Sigmoid colon (tissue), 7 donors: ENCODE data around the gene GNAT1. TPM values are rescaled to one million over a fixed set of nuclear protein-coding genes. Genes with fewer than 3 reads are reported as not detected.

Experiments
- DNase-seq: peaks from one replicate; pipeline ENCODE4 v3.0.0-alpha.2; 2019
- H3K27ac ChIP-seq, 4 donors: fragments of 200-600 bp; sonication (generic); one replicate each; pipeline ENCODE4 v1.5.1; 2016 to 2019; ENCODE audit warnings: mild to moderate bottlenecking in 1 of 4
- H3K27me3 ChIP-seq, 3 donors: fragments of 200-600 bp; sonication (generic); one replicate each; pipeline ENCODE4 v1.5.1; 2019; ENCODE audit warnings: mild to moderate bottlenecking in 1 of 3
- H3K36me3 ChIP-seq, 4 donors: fragments of 200-600 bp; sonication (generic); one replicate each; pipeline ENCODE4 v1.5.1; 2016 to 2019
- H3K4me1 ChIP-seq, 4 donors: fragments of 200-600 bp; sonication (generic); one replicate each; pipeline ENCODE4 v1.5.1; 2017 to 2019
- H3K4me3 ChIP-seq, 4 donors: fragments of 200-600 bp; sonication (generic); one replicate each; pipeline ENCODE4 v1.5.1; 2017 to 2019; ENCODE audit warnings: mild to moderate bottlenecking in 2 of 4, moderate library complexity in 1 of 4
- H3K9me3 ChIP-seq, 4 donors: fragments of 200-600 bp in 3 of 4; sonication (generic) in 3 of 4; one replicate each; pipeline versions ENCODE4 v1.5.1 to v1.6.1; 2013 to 2019
- CTCF ChIP-seq, 4 experiments: fragments of 450-650 bp in 3 of 4; fragments of 200-600 bp in 1 of 4; IDR thresholded peaks; one replicate each; pipeline ENCODE4 v1.5.1; 2016 to 2019; ENCODE audit warnings: antibody characterized with exemption in 4 of 4, mild to moderate bottlenecking in 3 of 4, moderate library complexity in 2 of 4
- EP300 ChIP-seq, 4 donors: sonication (generic); formaldehyde crosslinking; IDR thresholded peaks; one replicate each; pipeline ENCODE4 v1.6.1; 2017; ENCODE audit warnings: antibody characterized with exemption in 4 of 4
- POLR2A ChIP-seq, 2 donors: fragments of 450-650 bp; IDR thresholded peaks; one replicate each; pipeline ENCODE4 v1.6.1; 2016; ENCODE audit warnings: antibody characterized with exemption in 2 of 2, mild to moderate bottlenecking in 2 of 2, moderate library complexity in 2 of 2
- POLR2AphosphoS5 ChIP-seq, 4 donors: sonication (generic); formaldehyde crosslinking; IDR thresholded peaks; one replicate each; pipeline ENCODE4 v1.6.1; 2017; ENCODE audit warnings: antibody characterized with exemption in 4 of 4
- WGBS, 2 donors: extraction: QIAGEN DNeasy Blood & Tissue Kit; methylation state at CpG; one replicate each; pipeline ENCODE4 v1.1.7; 2013; 5-methylcytosine and 5-hydroxymethylcytosine counted together
- intact Hi-C: fragments of 100-400 bp; cut with DNase I; formaldehyde crosslinking; loops from one replicate; pipeline ENCODE4 v1.15.1; 2023
- polyA plus RNA-seq, 3 donors: library from polyadenylated mRNA; stranded (reverse); fragments of 200-250 nt; gene quantifications; one replicate each; pipeline ENCODE4 v1.2.3, GENCODE V29; 2013
- total RNA-seq, 4 donors: library from RNA; depleted of rRNA; stranded (reverse); fragments of >200 nt; gene quantifications; one replicate each; pipeline ENCODE4 v1.1.0, GENCODE V29; 2016
- donor health status: healthy with polysubstance abuse.
- donor health status: Bipolar disorder and iron deficiency.
- donor health status: healthy.

Gene GNAT1
- total and polyA plus RNA-seq, 7 donors, result 0.06 TPM; not detected in 6

DNA sequence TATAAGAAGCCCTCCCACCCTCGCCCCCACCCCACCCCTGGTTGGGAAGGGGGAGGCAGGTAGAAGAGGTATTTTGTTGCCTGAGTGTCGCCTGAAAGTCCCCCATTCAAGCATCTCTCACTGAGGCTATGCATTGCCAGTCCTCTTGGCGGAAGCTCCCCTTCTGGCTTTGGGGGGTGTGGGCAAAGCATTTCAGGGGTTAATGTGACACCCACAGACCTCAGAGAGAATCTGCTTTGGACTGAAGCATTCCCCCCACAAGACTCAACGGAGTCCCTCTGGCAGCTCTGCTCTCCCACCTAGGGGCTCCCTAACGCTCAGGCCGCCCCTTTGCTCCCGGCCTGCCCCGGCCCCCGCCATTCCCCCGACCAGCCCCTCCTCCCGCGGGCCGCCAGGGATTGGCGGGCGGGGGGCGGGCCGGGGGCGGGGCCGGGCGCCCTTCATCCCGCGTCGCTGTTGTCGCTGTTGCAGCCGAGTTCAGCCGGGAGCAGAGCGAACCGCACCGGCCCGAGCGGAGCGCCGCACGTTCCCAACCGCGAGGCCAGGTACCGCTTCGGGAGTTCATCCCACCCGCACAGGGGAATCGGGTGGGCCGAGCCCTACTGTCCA, 13.5 kb downstream of the GNAT1 start, which contains the start of gene SLC38A3:
Gene SLC38A3 (plus strand): TSS at position 468 of the 609 bp plus-strand sequence. CDS start 8,929 bp downstream, outside the sequence.
- 2 to 4% methylated on average over 41 of the region's 41 CpGs for WGBS, 2 donors
- no peak within 1 kb of the TSS for H3K27ac ChIP-seq
- H3K4me1 ChIP-seq, result peaks cover 0 to 16% (median 15%) of the 10 kb centered on the region in 4 donors
- TF ChIP-seq CTCF (IDR thresholded peaks at IDR 0.05), result no peak
- TF ChIP-seq POLR2AphosphoS5 (IDR thresholded peaks at IDR 0.05), result peak in 1 of 4 donors; percentile 11
- H3K9me3 ChIP-seq, result no peaks in the 10 kb centered on the region
- peaks cover 28 to 71% (median 64%) of the 10 kb centered on the region in 3 donors for H3K27me3 ChIP-seq
- H3K36me3 ChIP-seq, result no peaks in the 10 kb centered on the region
- H3K4me3 ChIP-seq, result peak within 1 kb of the TSS; percentile 10 to 46 (median 30)
- no peak for DNase-seq
- intact Hi-C loops, result no loop called here

GRCh38 chr3:50205413-50206276, 14.2 kb downstream of the GNAT1 start:
- Histone ChIP-seq H3K27ac (no peak overlapping the region), H3K27me3 (peaks cover 28 to 70% (median 60%) of the 10 kb centered on the region in 3 donors), H3K9me3 (no peaks in the 10 kb centered on the region), H3K4me3 (peak overlapping the region; percentile 10 to 46 (median 30)), H3K4me1 (peaks cover 0 to 16% (median 15%) of the 10 kb centered on the region in 4 donors), H3K36me3 (no peaks in the 10 kb centered on the region)
- intact Hi-C loops, result no loop called here
- DNase-seq, result no peak
- 2 to 3% methylated on average over 67 of the region's 67 CpGs for WGBS, 2 donors
- TF ChIP-seq EP300 (IDR thresholded peaks at IDR 0.05) (no peak), POLR2AphosphoS5 (IDR thresholded peaks at IDR 0.05) (no peak), CTCF (IDR thresholded peaks at IDR 0.05) (no peak), POLR2A (IDR thresholded peaks at IDR 0.05) (no peak)

GRCh38 chr3:50207359-50208042, 16.1 kb downstream of the GNAT1 start:
- DNase-seq, result no peak
- TF ChIP-seq POLR2AphosphoS5 (IDR thresholded peaks at IDR 0.05) (no peak), EP300 (IDR thresholded peaks at IDR 0.05) (no peak), CTCF (IDR thresholded peaks at IDR 0.05) (no peak), POLR2A (IDR thresholded peaks at IDR 0.05) (no peak)
- no peak overlapping the region for H3K4me3 ChIP-seq
- H3K4me1 ChIP-seq, result peaks cover 0 to 16% (median 15%) of the 10 kb centered on the region in 4 donors
- no peaks in the 10 kb centered on the region for H3K9me3 ChIP-seq
- H3K27ac ChIP-seq, result no peak overlapping the region
- H3K36me3 ChIP-seq, result no peaks in the 10 kb centered on the region
- peaks cover 28 to 51% (median 44%) of the 10 kb centered on the region in 3 donors for H3K27me3 ChIP-seq
- intact Hi-C loops, result no loop called here
- WGBS, 2 donors, result 93 to 94% methylated on average over 17 of the region's 17 CpGs

DNA sequence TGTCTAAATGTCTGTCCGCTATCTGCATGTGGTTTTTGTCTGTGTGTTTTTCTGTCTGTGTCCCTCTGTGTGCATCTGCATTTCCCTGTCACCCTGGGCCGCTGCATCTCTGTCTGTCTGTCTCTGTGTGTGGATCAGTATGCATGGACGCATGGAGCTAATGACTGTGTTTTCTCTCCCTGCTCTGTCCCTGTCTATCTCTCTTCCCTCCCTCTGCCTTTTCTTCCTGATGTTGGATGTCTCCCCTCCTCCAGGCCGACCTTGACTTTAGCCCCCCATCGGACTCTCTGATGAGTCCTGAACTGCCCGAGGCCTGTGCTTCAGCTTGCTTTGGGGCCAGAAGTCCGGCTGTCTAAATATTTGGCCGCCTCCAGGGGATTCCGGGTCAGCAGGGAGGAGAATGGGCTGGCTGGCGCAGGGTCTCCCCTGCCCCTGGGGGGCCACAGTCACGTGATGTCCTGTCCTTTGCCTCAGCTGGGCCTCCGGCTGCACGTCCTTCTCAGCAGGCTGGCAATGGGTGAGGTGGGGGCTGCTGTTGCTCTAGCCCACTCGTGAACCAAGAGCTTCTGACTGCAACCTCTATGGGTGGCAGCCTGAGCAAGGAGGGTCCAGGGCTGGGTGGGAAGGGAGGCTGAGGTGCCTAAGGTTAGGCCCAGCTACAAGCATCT, 17.4 kb downstream of the GNAT1 start:
- 82 to 87% methylated on average over 14 of the region's 14 CpGs for WGBS, 2 donors

More for the DNA sequence above, 17.4 kb downstream of the GNAT1 start:
- Histone ChIP-seq H3K4me3 (no peak overlapping the region), H3K27me3 (peaks cover 18 to 38% (median 31%) of the 10 kb centered on the region in 3 donors), H3K9me3 (no peaks in the 10 kb centered on the region), H3K4me1 (peaks cover 0 to 16% (median 15%) of the 10 kb centered on the region in 4 donors), H3K36me3 (no peaks in the 10 kb centered on the region), H3K27ac (no peak overlapping the region)
- no peak for TF ChIP-seq CTCF (IDR thresholded peaks at IDR 0.05)
- TF ChIP-seq EP300 (IDR thresholded peaks at IDR 0.05), result no peak
- no peak for TF ChIP-seq POLR2AphosphoS5 (IDR thresholded peaks at IDR 0.05)
- no peak for TF ChIP-seq POLR2A (IDR thresholded peaks at IDR 0.05)
- intact Hi-C loops, result no loop called here
- DNase-seq, result no peak
